GM20000 (cell line): ENCODE measurements around the gene ERCC4.

ENCODE experiments used
- DNase-seq: peaks from one replicate; pipeline ENCODE4 v3.0.0; 2012; ENCODE audit warnings: low spot score
- CTCF ChIP-seq: IDR thresholded peaks from 2 replicates; pipeline ENCODE4 v1.5.1; 2012; ENCODE audit warnings: mild to moderate bottlenecking, control low read depth; ENCODE audit errors: extremely low read depth, missing control alignments

Gene ERCC4

DNA sequence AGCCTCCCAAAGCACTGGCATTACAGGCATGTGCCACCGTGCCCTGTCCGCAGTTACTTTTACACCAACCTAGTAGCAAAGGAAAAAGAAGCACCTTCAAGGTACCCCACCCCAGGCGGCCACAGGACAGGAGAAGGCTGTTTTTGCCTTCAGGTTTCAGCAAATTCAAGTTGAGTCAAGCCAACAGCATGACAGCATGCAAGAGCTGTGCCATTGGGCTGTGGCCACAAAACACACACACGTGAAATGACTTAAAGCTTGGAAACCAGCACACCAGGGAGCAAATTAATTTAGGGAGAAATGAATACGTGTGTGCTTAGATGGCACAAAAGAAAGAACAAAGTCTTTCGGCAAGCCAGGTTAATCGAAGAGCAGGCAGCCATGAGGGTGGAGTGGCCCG, 39.7 kb downstream of the ERCC4 start:
- DNase-seq, result no peak
- TF ChIP-seq CTCF, result no peak

GRCh38 chr16:13961099-13961811, 41.3 kb downstream of the ERCC4 start:
- no peak for TF ChIP-seq CTCF
- DNase-seq, result no peak

GRCh38 chr16:13962232-13962631, 42.3 kb downstream of the ERCC4 start:
- no peak for TF ChIP-seq CTCF
- DNase-seq, result no peak

- DNase-seq, result no peak
- TF ChIP-seq CTCF, result no peak
Measured at GRCh38 chr16:13968835-13969234, 48.9 kb downstream of the ERCC4 start.

DNA sequence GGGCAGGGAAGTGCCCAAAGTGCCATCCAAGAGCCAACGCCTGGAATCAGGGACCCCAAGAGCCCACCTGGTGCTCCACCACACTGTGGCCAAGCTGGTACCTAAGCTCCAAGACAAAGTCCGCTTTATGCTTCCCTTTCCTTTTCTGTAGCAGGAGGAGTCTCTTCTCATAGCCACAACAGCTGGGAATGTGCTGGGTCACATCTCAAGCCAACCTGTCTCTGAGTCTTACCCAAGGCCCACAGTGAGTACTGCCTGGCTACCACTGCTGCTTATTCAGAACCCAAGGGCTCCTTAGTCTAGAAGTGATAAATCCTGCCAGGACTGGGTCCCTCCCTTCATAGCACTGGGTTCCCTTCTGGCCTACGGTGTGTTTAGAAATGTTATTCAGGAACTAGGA, 49.8 kb downstream of the ERCC4 start:
- no peak for DNase-seq
- TF ChIP-seq CTCF, result no peak

GRCh38 chr16:13970708-13971422, 50.9 kb downstream of the ERCC4 start:
- DNase-seq, result no peak
- no peak for TF ChIP-seq CTCF

GRCh38 chr16:13973321-13974023, 53.5 kb downstream of the ERCC4 start:
- no peak for TF ChIP-seq CTCF
- DNase-seq, result no peak
